ENCODE results near the gene HS3ST3B1.

HS3ST3B1 gene

GRCh38 chr17:14318109-14318917, 17.4 kb downstream of the HS3ST3B1 start:
- TF ChIP-seq CTCF (IDR thresholded peaks at IDR 0.05; ENCODE audit: extremely low read depth, insufficient read depth, missing control alignments), result no peak
- in situ Hi-C loops (cut with MboI; ENCODE audit: low pct_unique_long_range_greater_than_20kb, low sequenced_read_pairs, unreplicated experiment), result loop anchor here (25.0 kb wide), 1 partner anchor 731 kb away; no protein-coding TSS in a partner anchor
- no peak for DNase-seq (ENCODE audit: low spot score)

- DNase-seq (ENCODE audit: low spot score), result no peak
- in situ Hi-C loops (cut with MboI; ENCODE audit: low pct_unique_long_range_greater_than_20kb, low sequenced_read_pairs, unreplicated experiment), result loop anchor here (25.0 kb wide), 1 partner anchor 732 kb away; no protein-coding TSS in a partner anchor
- no peak for TF ChIP-seq CTCF (IDR thresholded peaks at IDR 0.05; ENCODE audit: extremely low read depth, insufficient read depth, missing control alignments)
These were observed 18.0 kb downstream of the HS3ST3B1 start for GRCh38 chr17:14318918-14319205.

GRCh38 chr17:14320098-14320497, 19.2 kb downstream of the HS3ST3B1 start:
- TF ChIP-seq CTCF (IDR thresholded peaks at IDR 0.05; ENCODE audit: extremely low read depth, insufficient read depth, missing control alignments), result no peak
- DNase-seq (ENCODE audit: low spot score), result no peak
- in situ Hi-C loops (cut with MboI; ENCODE audit: low pct_unique_long_range_greater_than_20kb, low sequenced_read_pairs, unreplicated experiment), result loop anchor here (25.0 kb wide), 1 partner anchor 733 kb away; no protein-coding TSS in a partner anchor

GRCh38 chr17:14320734-14321475, 20.0 kb downstream of the HS3ST3B1 start:
- in situ Hi-C loops (cut with MboI; ENCODE audit: low pct_unique_long_range_greater_than_20kb, low sequenced_read_pairs, unreplicated experiment), result loop anchor here (25.0 kb wide), 1 partner anchor 734 kb away; no protein-coding TSS in a partner anchor
- no peak for DNase-seq (ENCODE audit: low spot score)
- TF ChIP-seq CTCF (IDR thresholded peaks at IDR 0.05; ENCODE audit: extremely low read depth, insufficient read depth, missing control alignments), result no peak

- no peak for DNase-seq (ENCODE audit: low spot score)
- in situ Hi-C loops (cut with MboI; ENCODE audit: low pct_unique_long_range_greater_than_20kb, low sequenced_read_pairs, unreplicated experiment), result loop anchor here (25.0 kb wide), 1 partner anchor 734 kb away; no protein-coding TSS in a partner anchor
- no peak for TF ChIP-seq CTCF (IDR thresholded peaks at IDR 0.05; ENCODE audit: extremely low read depth, insufficient read depth, missing control alignments)
These were observed 20.6 kb downstream of the HS3ST3B1 start for GRCh38 chr17:14321476-14321949.

GRCh38 chr17:14321980-14322776, 21.3 kb downstream of the HS3ST3B1 start:
- TF ChIP-seq CTCF (IDR thresholded peaks at IDR 0.05; ENCODE audit: extremely low read depth, insufficient read depth, missing control alignments), result no peak
- in situ Hi-C loops (cut with MboI; ENCODE audit: low pct_unique_long_range_greater_than_20kb, low sequenced_read_pairs, unreplicated experiment), result loop anchor here (25.0 kb wide), 1 partner anchor 735 kb away; no protein-coding TSS in a partner anchor
- DNase-seq (ENCODE audit: low spot score), result no peak
